GM23248 (cell line): Measurements from ENCODE around the gene P2RY11. TPM values are rescaled to one million over a fixed set of nuclear protein-coding genes. Genes with fewer than 3 reads are reported as not detected.
A peak's percentile ranks its signal among the peaks of the same experiment; 100 is the strongest.

Experiments
- DNase-seq: peaks from one replicate; pipeline ENCODE4 v3.0.0-alpha.2; 2015
- H2AFZ ChIP-seq: fragments of 200-600 bp; sonication (generic); 2 replicates; pipeline ENCODE4 v1.6.1; 2016; ENCODE audit warnings: antibody characterized with exemption
- H3F3A ChIP-seq: fragments of 200-600 bp; sonication (generic); 2 replicates; pipeline ENCODE4 v1.6.1; 2016; ENCODE audit warnings: mild to moderate bottlenecking, antibody characterized with exemption, mixed run types; ENCODE audit not compliant: insufficient read depth
- H3K27ac ChIP-seq: fragments of 200-600 bp; sonication (generic); 2 replicates; pipeline ENCODE4 v1.5.1; 2016; ENCODE audit warnings: mild to moderate bottlenecking
- H3K27me3 ChIP-seq: fragments of 200-600 bp; sonication (generic); replicated peaks from 2 replicates; pipeline ENCODE4 v1.6.1; 2016; ENCODE audit warnings: mild to moderate bottlenecking; ENCODE audit not compliant: insufficient read depth
- H3K36me3 ChIP-seq: fragments of 200-600 bp; sonication (generic); 2 replicates; pipeline ENCODE4 v1.6.1; 2016; ENCODE audit warnings: low read depth, mild to moderate bottlenecking
- H3K4me1 ChIP-seq: fragments of 200-600 bp; sonication (generic); 2 replicates; pipeline ENCODE4 v1.6.1; 2016; ENCODE audit warnings: mild to moderate bottlenecking; ENCODE audit not compliant: insufficient read depth
- H3K4me2 ChIP-seq: fragments of 200-600 bp; sonication (generic); one replicate; pipeline ENCODE4 v1.6.1; 2016; ENCODE audit warnings: mild to moderate bottlenecking; ENCODE audit not compliant: unreplicated experiment
- H3K4me3 ChIP-seq: fragments of 200-600 bp; sonication (generic); 2 replicates; pipeline ENCODE4 v1.5.1; 2016; ENCODE audit warnings: mild to moderate bottlenecking
- H3K79me2 ChIP-seq: fragments of 200-600 bp; sonication (generic); 2 replicates; pipeline ENCODE4 v1.6.1; 2016; ENCODE audit warnings: mild to moderate bottlenecking; ENCODE audit not compliant: insufficient read depth
- H3K9ac ChIP-seq: fragments of 200-600 bp; sonication (generic); 2 replicates; pipeline ENCODE4 v1.6.1; 2016; ENCODE audit warnings: mild to moderate bottlenecking
- H3K9me2 ChIP-seq: fragments of 200-600 bp; sonication (generic); 2 replicates; pipeline ENCODE4 v1.6.1; 2016; ENCODE audit warnings: mixed run types, mild to moderate bottlenecking, moderate library complexity; ENCODE audit not compliant: insufficient read depth
- H3K9me3 ChIP-seq: fragments of 200-600 bp; sonication (generic); one replicate; pipeline ENCODE4 v1.6.1; 2017; ENCODE audit warnings: low read depth
- H4K20me1 ChIP-seq: fragments of 200-600 bp; sonication (generic); 2 replicates; pipeline ENCODE4 v1.6.0; 2016; ENCODE audit not compliant: insufficient read depth
- EZH2 ChIP-seq: fragments of 200-600 bp; sonication (generic); IDR thresholded peaks from 2 replicates; pipeline ENCODE4 v1.6.1; 2018; ENCODE audit warnings: antibody characterized with exemption, mild to moderate bottlenecking; ENCODE audit not compliant: insufficient read depth, poor library complexity, severe bottlenecking
- EZH2phosphoT487 ChIP-seq: fragments of 200-600 bp; sonication (generic); IDR thresholded peaks from 2 replicates; pipeline ENCODE4 v1.6.1; 2018; ENCODE audit warnings: antibody characterized with exemption, moderate library complexity, mild to moderate bottlenecking, low read depth; ENCODE audit not compliant: insufficient read depth
- WGBS, 2 experiments: methylation state at CpG; one replicate each; pipeline ENCODE4 v1.1.6; 2015 to 2017; ENCODE audit warnings: low lambda C conversion rate in 2 of 2, low coverage in 1 of 2; ENCODE audit errors: missing lambda C conversion rate in 2 of 2; 5-methylcytosine and 5-hydroxymethylcytosine counted together
- in situ Hi-C: fragments of 300-500 bp; cut with MboI; formaldehyde crosslinking; loops from 2 replicates; pipeline ENCODE4 v1.15.0; 2020
- polyA plus RNA-seq: library from polyadenylated mRNA; unstranded; fragments of >200 nt; fragmentation: Nextera tagmentation; extraction: Ambion mirVana; gene quantifications from 2 replicates; pipeline ENCODE4 v1.2.1, GENCODE V29; 2016
- total RNA-seq: library from RNA; depleted of rRNA; stranded (reverse); fragments of >200 nt; shearing (Covaris generic); gene quantifications from 2 replicates; pipeline ENCODE4 v1.2.3, GENCODE V29; 2014

P2RY11 gene
- total and polyA plus RNA-seq, 2 experiments from 2014 or later = 2.8 to 6.3 TPM

GRCh38 chr19:10086591-10087192 is 24.8 kb upstream of the P2RY11 start:
- no peaks in the 10 kb centered on the region for H4K20me1 ChIP-seq
- peak overlapping the region; percentile 90 for H2AFZ ChIP-seq
- H3K9ac ChIP-seq = peak overlapping the region; percentile 91
- no peaks in the 10 kb centered on the region for H3K36me3 ChIP-seq
- H3K4me1 ChIP-seq = no peaks in the 10 kb centered on the region
- WGBS, 2 experiments = 12 to 21% methylated on average over 25 to 43 of the region's 43 CpGs
- no peak for TF ChIP-seq EZH2
- no peak for TF ChIP-seq EZH2phosphoT487
- no peaks in the 10 kb centered on the region for H3K9me2 ChIP-seq
- H3K27ac ChIP-seq = no peak overlapping the region
- H3K4me3 ChIP-seq = peak overlapping the region; percentile 95
- no peaks in the 10 kb centered on the region for H3K9me3 ChIP-seq
- H3K4me2 ChIP-seq = peak overlapping the region; percentile 96
- peak; percentile 42 for DNase-seq
- no peaks in the 10 kb centered on the region for H3K27me3 ChIP-seq
- H3K79me2 ChIP-seq = no peaks in the 10 kb centered on the region
- in situ Hi-C loops = no loop called here
- no peaks in the 10 kb centered on the region for H3F3A ChIP-seq

- no peak for DNase-seq
- H3K79me2 ChIP-seq = no peaks in the 10 kb centered on the region
- H2AFZ ChIP-seq = no peak overlapping the region
- no peaks in the 10 kb centered on the region for H3K27me3 ChIP-seq
- H3K4me3 ChIP-seq = peak overlapping the region; percentile 95
- no peak overlapping the region for H3K27ac ChIP-seq
- no peak overlapping the region for H3K9ac ChIP-seq
- in situ Hi-C loops = no loop called here
- no peaks in the 10 kb centered on the region for H3F3A ChIP-seq
- no peaks in the 10 kb centered on the region for H3K9me2 ChIP-seq
- WGBS, 2 experiments = 88 to 89% methylated on average over 18 of the region's 18 CpGs
- no peaks in the 10 kb centered on the region for H3K36me3 ChIP-seq
- no peaks in the 10 kb centered on the region for H4K20me1 ChIP-seq
- TF ChIP-seq EZH2 (no peak), EZH2phosphoT487 (no peak)
- no peaks in the 10 kb centered on the region for H3K9me3 ChIP-seq
- H3K4me2 ChIP-seq = peak overlapping the region; percentile 96
- H3K4me1 ChIP-seq = no peaks in the 10 kb centered on the region
These were observed 24.0 kb upstream of the P2RY11 start for GRCh38 chr19:10087296-10088061.

DNA sequence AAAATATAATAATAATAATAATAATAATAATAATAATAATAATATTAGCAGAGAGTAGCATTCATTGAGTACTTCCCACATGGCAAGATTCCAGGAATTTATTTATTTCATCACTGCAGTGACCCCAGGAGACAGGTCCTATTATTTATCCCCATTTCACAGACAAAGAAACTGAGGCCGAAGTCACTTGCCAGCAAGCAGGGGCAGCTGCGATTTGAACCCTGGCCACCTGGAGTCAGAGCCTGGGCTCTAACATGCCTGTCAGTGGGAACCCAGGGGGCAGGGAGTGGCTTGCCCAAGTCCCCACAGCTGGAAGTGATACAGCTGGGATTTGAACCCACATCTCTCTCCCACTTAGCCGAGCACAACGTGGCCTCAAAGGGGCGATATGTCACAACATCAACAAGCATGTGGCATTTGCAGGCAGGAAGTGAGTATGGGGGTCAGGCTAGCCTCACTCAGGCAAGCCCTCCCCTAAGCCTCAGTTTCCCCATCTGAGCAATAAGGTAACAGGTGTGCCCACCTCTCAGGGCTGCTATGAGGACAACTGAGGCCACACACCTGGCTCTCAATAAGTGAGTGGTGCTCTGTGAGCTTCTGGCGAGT is 22.4 kb upstream of the P2RY11 start:
- no peaks in the 10 kb centered on the region for H3K27me3 ChIP-seq
- no peaks in the 10 kb centered on the region for H3K9me2 ChIP-seq
- H3K79me2 ChIP-seq = no peaks in the 10 kb centered on the region
- H3K4me3 ChIP-seq = no peak overlapping the region
- 84 to 93% methylated on average over 6 of the region's 6 CpGs for WGBS, 2 experiments
- H3K4me1 ChIP-seq = no peaks in the 10 kb centered on the region
- H4K20me1 ChIP-seq = no peaks in the 10 kb centered on the region
- no peak for TF ChIP-seq EZH2phosphoT487
- TF ChIP-seq EZH2 = no peak
- in situ Hi-C loops = no loop called here
- no peak for DNase-seq
- no peak overlapping the region for H3K9ac ChIP-seq
- no peak overlapping the region for H3K4me2 ChIP-seq
- H3K9me3 ChIP-seq = no peaks in the 10 kb centered on the region
- no peak overlapping the region for H2AFZ ChIP-seq
- H3K36me3 ChIP-seq = no peaks in the 10 kb centered on the region; the same call in 1 of the 2 replicates
- H3F3A ChIP-seq = no peaks in the 10 kb centered on the region
- H3K27ac ChIP-seq = no peak overlapping the region

- Histone ChIP-seq H3K36me3 (no peaks in the 10 kb centered on the region; the same call in 1 of the 2 replicates), H3K27ac (no peak overlapping the region), H4K20me1 (no peaks in the 10 kb centered on the region), H3K9me2 (no peaks in the 10 kb centered on the region), H3K79me2 (no peaks in the 10 kb centered on the region), H2AFZ (no peak overlapping the region), H3K4me1 (no peaks in the 10 kb centered on the region), H3K9me3 (no peaks in the 10 kb centered on the region), H3K4me3 (no peak overlapping the region), H3K4me2 (no peak overlapping the region), H3K27me3 (no peaks in the 10 kb centered on the region), H3F3A (peaks cover under 1% of the 10 kb centered on the region; the same call in 1 of the 2 replicates), H3K9ac (no peak overlapping the region)
- DNase-seq = no peak
- WGBS, 2 experiments = 70 to 77% methylated on average over 15 of the region's 15 CpGs
- TF ChIP-seq EZH2phosphoT487 = no peak
- TF ChIP-seq EZH2 = no peak
- in situ Hi-C loops = no loop called here
These were observed 21.6 kb upstream of the P2RY11 start for GRCh38 chr19:10089801-10090375.
